ENCODE measurements around the gene C16orf74. TPM values are rescaled to one million over a fixed set of nuclear protein-coding genes. Genes with fewer than 3 reads are reported as not detected.
A peak's percentile ranks its signal among the peaks of the same experiment; 100 is the strongest.

Gene C16orf74
- total and polyA plus RNA-seq, 2 of the 8 experiments (the other 6 are each of a cell fraction or from before 2014, with no cell fraction given) = 7.3 to 9.3 TPM

GRCh38 chr16:85735946-85736345 is 14.9 kb downstream of the C16orf74 start:
- H3K4me2 ChIP-seq (ENCODE audit: insufficient read depth in 1 of 2, low read depth in 2 of 2, low read length in 2 of 2) = no peak overlapping the region

More at GRCh38 chr16:85735946-85736345, 14.9 kb downstream of the C16orf74 start:
- peaks cover 3 to 10% (median 9%) of the 10 kb centered on the region in 4 experiments for H3K4me1 ChIP-seq (replicated peaks in 1 of 4; ENCODE audit: control insufficient read depth in 3 of 4, insufficient read depth in 4 of 4, low read length in 3 of 4)
- CTCF ChIA-PET (ENCODE audit: partially characterized antibody) = interaction anchor here (0.6 to 2.3 kb wide), 7 partner anchors 11 to 55 kb away, joined by 3 to 11 read pairs (median 5); no protein-coding TSS in a partner anchor
- H4K20me1 ChIP-seq (replicated peaks in 1 of 2; ENCODE audit: control insufficient read depth in 1 of 2, insufficient read depth in 2 of 2, low read length in 2 of 2) = peaks cover 0 to 2% of the 10 kb centered on the region in 2 experiments
- no peak overlapping the region for H3K4ac ChIP-seq (replicated peaks; ENCODE audit: insufficient read length, low read depth, low read length)
- H3K23me2 ChIP-seq (ENCODE audit: low read depth, low read length) = no peaks in the 10 kb centered on the region
- H2AFZ ChIP-seq (ENCODE audit: low read length) = no peak overlapping the region
- no peak for DNase-seq (ENCODE audit: low read depth in 1 of 2, low spot score in 2 of 2)
- 0 out of 2 replicates have a peak overlapping the region, but pooled peaks have one; percentile 46 for H2BK15ac ChIP-seq (ENCODE audit: low read length)
- no peak overlapping the region for H2BK120ac ChIP-seq (replicated peaks; ENCODE audit: low read depth, low read length)
- H4K91ac ChIP-seq (replicated peaks; ENCODE audit: insufficient read length, low read length) = no peak overlapping the region
- 0 out of 2 replicates have a peak overlapping the region, but pooled peaks have one; percentile 2 for H2BK5ac ChIP-seq (ENCODE audit: low read depth, low read length)
- TF ChIP-seq CBX8 (IDR thresholded peaks at IDR 0.05; ENCODE audit: borderline replicate concordance, low read depth, low read length) (no peak), MAFK (IDR thresholded peaks at IDR 0.05; ENCODE audit: low read depth, low read length) (no peak), YY1 (IDR thresholded peaks at IDR 0.05; ENCODE audit: low read depth, low read length) (no peak), SRF (IDR thresholded peaks at IDR 0.05; ENCODE audit: low read depth, low read length) (no peak), FOSL1 (IDR thresholded peaks at IDR 0.05; ENCODE audit: insufficient read depth, low read depth, low read length) (no peak), NANOG (IDR thresholded peaks at IDR 0.05; ENCODE audit: insufficient read depth, low read depth, low read length, poor library complexity, severe bottlenecking) (no peak), RBBP5 (IDR thresholded peaks at IDR 0.05; ENCODE audit: borderline replicate concordance, low read depth, low read length) (no peak), TBP (IDR thresholded peaks at IDR 0.05; ENCODE audit: low read depth, low read length) (no peak)
- no peak overlapping the region for H3K4me3 ChIP-seq (ENCODE audit: extremely low read depth in 1 of 4, insufficient read depth in 2 of 4, low read depth in 3 of 4, low read length in 4 of 4)
- 72% methylated on average over 6 of the region's 6 CpGs; no CpG with 5 or more reads in 1 of the 2 experiments for WGBS, 2 experiments (ENCODE audit: extremely low coverage in 1 of 2, insufficient coverage in 1 of 2, insufficient read length in 1 of 2, insufficient replicate concordance in 2 of 2, low coverage in 1 of 2, low lambda C conversion rate in 2 of 2, missing lambda C conversion rate in 1 of 2)
- H4K8ac ChIP-seq (ENCODE audit: extremely low read depth, insufficient read depth, low read length) = 0 out of 2 replicates have a peak overlapping the region, but pooled peaks have one; percentile 11
- no peak for FAIRE-seq
- no peaks in the 10 kb centered on the region; the same call in 1 of the 2 replicates for H3K79me1 ChIP-seq (ENCODE audit: low read depth, low read length)
- H3K23ac ChIP-seq (ENCODE audit: insufficient read length) = no peak overlapping the region
- H4K5ac ChIP-seq (ENCODE audit: insufficient read length, low read depth, low read length) = no peak overlapping the region
- no peaks in the 10 kb centered on the region for H3K36me3 ChIP-seq (ENCODE audit: control insufficient read depth in 2 of 4, insufficient read depth in 4 of 4, low read length in 3 of 4)
- no peak overlapping the region for H2AK5ac ChIP-seq (ENCODE audit: low read depth, low read length)
- no peak overlapping the region for H3K14ac ChIP-seq (ENCODE audit: insufficient read length)
- H3K27me3 ChIP-seq (replicated peaks in 1 of 4; ENCODE audit: control insufficient read depth in 3 of 4, extremely low read depth in 1 of 4, insufficient read depth in 3 of 4, low read length in 3 of 4) = no peaks in the 10 kb centered on the region; a peak in 1 of 7 replicates
- H3K27ac ChIP-seq (ENCODE audit: low read depth, low read length) = no peak overlapping the region
- H2BK12ac ChIP-seq (ENCODE audit: low read depth, low read length) = 0 out of 2 replicates have a peak overlapping the region, but pooled peaks have one; percentile 39
- POLR2A ChIA-PET (ENCODE audit: partially characterized antibody) = interaction anchor here (0.8 to 1.6 kb wide), 3 partner anchors 11 to 65 kb away, joined by 3 to 5 read pairs (median 4); no protein-coding TSS in a partner anchor
- H3K9ac ChIP-seq (replicated peaks in 1 of 4; ENCODE audit: extremely low read depth in 1 of 4, low read depth in 3 of 4, low read length in 3 of 4) = no peak overlapping the region
- no peaks in the 10 kb centered on the region for H3K9me3 ChIP-seq (ENCODE audit: insufficient read depth in 2 of 2, low read depth in 1 of 2, low read length in 1 of 2)
- no peak overlapping the region for H3K56ac ChIP-seq (replicated peaks; ENCODE audit: insufficient read length, low read depth, low read length)
- no peak overlapping the region for H2BK20ac ChIP-seq (ENCODE audit: low read length)
- H3K18ac ChIP-seq (ENCODE audit: extremely low read depth, low read length) = no peak overlapping the region
- H3K79me2 ChIP-seq (ENCODE audit: control insufficient read depth in 1 of 2, insufficient read depth in 2 of 2, low read length in 2 of 2) = no peaks in the 10 kb centered on the region
